Stimulated activated CD4-positive, alpha-beta T cell treated with anti-CD3 and anti-CD28 coated beads, Interleukin-2, amount 100 ng/mL, for 48 hours (primary cell): ENCODE results near the gene RTN4.
"Not testable (repeated sequence)": the region's sequence is repeated elsewhere in the genome, so short reads cannot be mapped to it uniquely, and the experiment has no call there.

Experiments used
- DNase-seq, 2 donors: peaks; one replicate each; pipeline ENCODE4 v3.0.0-alpha.2; 2020

The RTN4 gene

DNA sequence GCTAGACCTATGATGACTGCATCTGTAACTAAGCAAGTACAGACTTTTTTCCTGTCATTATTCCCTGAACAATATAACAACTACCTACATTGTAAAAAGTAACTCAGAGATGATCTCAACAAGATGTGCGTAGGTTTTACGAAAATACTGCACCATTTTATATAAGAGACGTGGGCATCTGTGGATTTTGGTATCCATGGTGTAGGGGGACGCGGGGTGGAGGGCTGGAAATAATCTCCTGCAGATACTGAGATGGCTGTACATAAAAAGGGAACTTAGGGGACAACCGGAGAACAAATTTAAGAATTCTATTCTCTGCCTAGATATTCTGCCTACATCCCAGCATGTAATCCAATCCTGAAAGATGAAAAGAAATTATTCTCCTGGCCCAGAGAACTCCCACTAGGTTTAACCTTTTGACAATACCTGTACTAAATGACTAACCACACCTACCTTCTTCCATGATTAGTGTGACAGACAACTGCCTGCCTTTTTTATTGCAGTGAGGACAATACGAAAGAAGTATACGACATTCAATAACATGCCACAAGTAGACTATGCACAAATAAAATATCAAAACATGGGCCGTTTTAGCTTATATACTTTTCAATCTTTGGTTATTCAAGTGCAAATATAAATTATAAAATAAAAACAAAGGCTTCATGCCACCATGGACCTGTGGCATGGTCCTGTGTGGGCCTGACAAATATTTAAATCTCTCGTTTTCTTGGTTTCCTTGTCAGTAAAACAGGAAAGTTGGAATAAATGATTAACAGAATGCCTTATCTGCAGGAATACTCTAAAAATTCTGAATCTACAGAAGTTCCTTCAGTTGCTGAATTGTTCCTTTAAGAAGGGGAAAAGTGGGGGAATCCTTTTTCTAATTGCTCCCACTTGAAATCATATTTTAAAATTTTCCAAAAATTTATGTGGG lies 46.3 kb downstream of the RTN4 start:
- DNase-seq, result no peak

DNA sequence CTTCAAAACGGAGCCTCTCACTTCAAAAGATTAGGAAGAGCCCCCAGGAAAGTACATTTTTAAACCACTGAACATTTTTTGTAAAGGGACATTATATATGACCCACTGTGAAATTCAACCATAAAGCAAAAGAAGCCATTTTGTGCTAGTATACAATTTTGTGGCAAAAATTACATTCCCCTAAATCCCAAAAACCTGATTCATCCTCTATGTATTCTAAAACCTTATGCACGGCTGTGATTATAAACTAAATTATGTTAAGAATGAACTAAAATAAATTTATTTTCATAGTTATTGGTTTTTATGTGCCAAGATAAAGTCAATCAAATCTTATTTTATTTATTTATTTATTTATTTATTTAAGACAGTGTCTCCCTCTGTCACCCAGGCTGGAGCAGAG lies 48.5 kb downstream of the RTN4 start:
- DNase-seq, result no peak

DNA sequence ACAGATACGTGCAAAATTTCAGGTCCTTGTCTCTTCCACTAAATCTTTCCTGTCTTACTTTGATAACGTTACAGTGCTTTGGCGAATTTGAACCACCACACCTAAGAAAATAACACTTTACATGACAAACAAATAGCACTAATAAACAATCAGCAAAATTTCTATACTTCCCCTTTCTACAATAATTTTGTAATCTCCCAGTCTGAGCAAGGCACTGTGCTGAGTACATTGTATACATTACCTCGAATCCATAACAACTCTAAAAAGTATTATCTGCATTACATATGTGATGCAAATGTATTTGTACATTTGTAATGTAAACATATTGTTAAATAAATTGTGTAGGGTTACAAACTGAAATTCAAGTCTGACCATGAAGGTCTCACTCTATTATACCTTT lies 49.9 kb downstream of the RTN4 start:
- no peak for DNase-seq

DNA sequence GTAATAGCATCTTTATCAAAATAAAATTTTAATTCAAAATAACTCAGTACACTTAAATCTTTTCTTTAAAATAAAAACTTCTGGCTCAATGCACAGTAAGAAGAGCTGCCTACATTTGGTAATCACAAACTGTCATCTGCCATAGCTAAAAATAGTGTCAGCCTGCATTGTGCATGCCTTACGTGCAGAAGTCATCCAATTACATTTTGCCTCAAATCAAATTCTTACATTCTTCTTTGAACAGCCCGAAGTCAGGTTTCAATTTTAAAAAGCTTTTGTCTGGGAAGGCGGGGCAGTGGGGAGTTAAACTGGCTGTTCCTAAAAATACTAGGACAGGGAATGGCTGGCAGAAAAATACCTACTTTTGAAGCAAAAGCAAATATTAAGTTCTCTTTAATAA lies 51.1 kb downstream of the RTN4 start:
- no peak for DNase-seq

DNA sequence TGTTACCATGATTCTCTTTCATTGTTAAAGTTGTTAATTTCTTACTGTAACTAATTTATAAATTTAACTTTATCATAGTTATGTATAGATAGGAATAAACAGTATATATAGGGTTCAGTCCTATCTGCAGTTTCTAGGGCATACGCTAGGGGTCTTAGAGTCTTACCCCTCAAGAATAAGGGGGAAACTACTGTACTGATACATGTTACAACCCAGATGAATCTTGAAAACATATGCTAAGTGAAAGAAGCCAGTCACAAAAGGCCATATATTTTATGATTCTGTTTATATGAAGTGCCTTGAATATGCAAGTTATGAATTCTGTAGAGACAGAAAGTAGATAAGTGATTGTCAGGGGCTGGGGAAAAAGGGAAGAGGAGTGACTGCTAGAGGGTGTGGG lies 52.4 kb downstream of the RTN4 start:
- DNase-seq, result no peak

DNA sequence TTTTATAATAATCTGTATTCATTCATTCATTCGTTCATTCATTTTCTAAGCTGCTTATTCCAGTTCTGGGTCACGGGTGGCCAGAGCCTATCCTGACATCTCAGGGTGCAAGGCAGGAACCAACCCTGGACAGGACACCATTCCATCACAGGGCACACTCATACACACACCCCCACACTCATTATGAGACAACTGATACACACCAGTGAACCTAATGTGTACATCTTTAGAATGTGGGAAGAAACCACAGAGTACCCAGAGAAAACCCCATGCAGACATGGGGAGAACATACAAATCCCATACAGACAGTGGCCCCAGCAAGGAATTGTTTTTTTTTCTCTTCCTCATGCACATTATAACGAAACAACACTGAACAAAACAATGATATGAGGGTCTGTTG lies 54.7 kb downstream of the RTN4 start:
- DNase-seq, result no peak

DNA sequence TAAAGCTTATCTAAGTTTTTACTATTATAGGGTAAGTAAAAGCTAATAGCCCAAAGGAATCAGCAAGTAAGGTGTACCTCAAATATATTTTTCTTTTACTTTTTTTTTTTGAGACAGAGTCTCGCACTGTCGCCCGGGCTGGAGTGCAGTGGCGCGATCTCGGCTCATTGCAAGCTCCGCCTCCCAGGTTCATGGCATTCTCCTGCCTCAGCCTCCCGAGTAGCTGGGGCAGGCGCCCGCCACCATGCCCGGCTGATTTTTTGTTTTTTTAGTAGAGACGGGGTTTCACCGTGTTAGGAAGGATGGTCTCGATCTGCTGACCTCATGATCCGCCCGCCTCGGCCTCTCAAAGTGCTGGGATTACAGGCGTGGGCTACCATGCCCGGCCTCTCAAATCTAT lies 59.6 kb downstream of the RTN4 start:
- DNase-seq, result not testable (repeated sequence)

DNA sequence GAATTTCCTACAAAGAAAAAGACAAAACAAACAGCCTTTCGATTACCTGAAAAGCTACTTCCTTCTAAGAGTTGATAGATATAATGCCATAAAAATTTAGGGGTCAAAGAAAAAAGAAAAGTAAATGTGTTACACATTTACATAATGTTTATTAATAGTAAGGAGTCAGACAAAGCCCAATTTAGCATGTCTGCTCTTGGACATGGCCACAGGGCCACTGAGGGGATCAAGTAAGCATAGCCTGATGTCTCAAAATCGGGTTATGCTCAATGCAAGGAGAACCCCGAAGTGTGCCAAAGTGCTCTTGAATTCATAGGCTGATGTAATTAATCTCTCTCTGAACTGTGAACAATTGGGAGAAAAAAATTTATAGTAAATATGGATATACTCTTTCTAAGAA lies 61.6 kb downstream of the RTN4 start:
- DNase-seq, result no peak

DNA sequence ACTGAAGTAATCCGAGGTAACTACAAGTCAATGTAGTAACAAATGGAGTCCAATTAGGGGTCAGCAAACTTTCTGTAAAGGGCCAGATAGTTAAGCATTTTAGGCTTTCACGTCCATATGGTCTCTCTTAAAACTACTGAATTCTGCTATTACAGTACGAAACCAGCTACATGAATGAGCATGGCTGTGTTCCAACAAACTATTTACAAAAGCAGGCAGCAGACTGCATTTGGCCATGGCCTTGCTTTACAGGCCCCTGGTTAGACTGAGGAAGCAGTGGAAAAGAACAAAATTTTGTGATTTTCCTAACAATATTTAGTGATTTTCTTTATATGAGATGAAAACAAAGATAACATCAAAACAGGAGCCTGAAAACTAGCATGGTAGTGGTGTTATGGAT lies 64.0 kb downstream of the RTN4 start:
- DNase-seq, result no peak

DNA sequence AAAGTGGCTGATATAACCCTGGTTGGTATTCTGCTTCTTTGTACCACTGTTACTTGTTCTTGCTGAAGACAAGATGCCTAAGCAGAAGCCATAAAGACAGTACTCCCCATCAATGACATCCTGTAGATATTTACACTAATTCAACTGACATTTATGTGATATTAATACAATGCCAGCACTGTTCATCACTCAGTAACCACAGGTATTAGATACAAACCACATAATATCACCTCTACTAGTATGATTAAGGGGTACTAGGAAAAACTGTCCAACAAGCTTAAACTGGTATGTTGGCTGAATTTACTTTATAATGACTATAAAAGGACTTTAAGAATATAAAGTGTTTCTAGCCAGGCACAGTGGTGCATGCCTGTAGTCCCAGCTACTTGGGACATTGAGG lies 65.8 kb downstream of the RTN4 start:
- no peak for DNase-seq

DNA sequence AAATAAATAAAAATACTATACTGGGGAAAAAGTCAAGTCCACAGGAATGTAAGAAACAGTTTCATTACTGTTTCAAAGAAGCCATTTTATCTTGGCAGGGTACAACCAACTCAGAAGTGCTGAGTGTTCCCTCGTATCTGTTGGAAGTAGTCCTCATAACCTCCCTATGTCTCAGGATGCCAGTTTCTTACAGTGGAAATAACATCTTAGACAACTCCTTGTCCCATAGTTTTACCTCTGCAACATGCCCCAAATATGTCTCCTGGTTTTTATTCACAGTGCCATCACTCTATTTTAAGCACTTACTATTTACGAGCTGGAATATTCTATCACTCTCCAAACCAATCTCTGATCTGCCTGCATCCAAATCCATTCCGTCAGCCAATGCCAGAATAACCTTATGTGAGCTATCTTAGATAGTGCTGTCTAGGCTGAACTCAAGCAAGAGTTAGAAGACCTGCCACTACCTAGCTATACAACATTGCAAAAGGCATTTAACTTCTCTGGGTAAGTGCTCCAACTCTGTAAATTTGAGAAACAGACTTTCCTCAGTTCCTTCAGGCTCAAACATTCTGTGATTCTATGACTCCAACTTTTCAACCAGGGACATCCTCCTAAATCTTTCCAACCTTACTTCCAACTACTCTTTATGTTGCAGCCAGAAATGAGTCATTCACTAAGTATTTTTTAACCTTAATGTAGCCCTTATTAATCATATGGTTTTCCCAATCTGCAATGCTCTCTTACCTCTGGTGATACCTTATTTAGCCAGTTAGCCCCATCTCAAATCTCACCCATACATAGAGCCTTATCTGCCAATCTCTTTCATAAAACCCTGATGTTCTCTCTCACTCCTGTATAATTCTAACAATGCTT lies 66.7 kb downstream of the RTN4 start:
- DNase-seq, result no peak

DNA sequence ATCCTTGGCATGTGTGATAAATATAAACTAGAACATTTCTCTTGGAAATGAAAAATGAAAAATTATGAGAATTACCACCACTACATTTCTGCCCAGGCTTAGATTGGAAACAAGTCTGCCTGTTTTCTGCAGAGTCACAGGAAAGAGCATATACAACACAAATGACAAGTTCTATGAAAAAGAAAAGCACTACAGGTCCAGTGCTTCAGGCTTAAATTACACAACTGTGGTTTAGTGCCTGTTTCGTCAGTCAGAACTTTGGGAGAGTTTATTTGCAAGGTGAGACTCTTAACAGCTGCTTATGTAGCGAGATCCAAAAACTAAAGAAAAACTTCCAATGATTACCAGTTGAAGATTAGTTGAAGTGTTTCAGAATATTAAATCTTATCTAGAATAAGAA lies 68.9 kb downstream of the RTN4 start:
- DNase-seq, result no peak

DNA sequence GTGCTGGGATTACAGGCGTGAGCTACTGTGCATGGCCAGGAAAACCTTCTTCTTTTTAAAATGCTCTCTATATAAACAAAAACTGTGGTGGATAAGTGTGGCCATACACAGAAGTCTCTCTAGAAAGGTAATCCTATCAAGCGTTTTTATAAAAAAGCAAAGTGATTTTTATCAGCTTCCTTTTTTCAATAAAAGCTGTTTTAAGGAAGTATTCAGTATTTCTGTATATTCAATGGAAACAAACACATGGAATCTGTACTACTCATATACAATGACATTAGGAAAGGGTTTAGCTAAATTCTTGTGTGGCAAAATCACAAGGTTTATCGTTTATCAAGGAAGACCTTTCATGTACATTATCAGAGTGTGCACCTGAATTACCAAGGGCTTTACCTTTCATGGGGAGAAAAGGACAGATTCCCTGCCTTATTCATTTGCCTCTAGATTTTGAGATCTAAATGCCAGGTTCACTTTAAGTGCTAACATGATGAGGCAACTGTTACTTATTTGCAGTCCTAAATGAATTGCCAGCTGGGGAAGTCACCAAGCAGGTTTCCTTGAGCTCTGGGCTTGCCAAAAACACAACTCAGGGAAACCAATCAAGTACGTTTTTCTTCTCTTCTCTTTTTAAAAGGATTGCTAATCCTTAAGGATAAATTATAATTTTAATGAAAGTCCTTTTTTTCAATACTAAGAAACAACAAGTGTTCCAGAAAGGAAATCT lies 70.8 kb downstream of the RTN4 start:
- DNase-seq, result no peak

DNA sequence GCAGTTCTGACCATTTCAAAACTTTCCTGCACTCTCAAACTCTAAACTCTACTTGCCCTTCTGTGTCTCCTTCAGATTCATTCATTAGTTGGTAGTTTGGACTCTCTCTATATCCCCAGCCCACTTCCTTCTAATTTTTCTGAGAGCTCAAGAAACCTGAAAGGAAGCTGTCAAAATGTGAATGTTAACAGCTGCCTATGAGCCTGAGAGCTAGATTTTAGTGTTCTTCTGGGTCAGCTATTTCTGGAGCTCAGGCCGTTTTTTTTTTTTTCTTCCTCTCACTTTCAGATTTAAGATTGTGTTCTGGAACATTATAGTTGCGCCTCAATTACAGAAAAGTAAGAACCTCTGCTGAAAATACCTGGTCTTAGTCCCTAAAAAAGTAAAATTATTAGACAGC lies 73.1 kb downstream of the RTN4 start:
- DNase-seq, result no peak

DNA sequence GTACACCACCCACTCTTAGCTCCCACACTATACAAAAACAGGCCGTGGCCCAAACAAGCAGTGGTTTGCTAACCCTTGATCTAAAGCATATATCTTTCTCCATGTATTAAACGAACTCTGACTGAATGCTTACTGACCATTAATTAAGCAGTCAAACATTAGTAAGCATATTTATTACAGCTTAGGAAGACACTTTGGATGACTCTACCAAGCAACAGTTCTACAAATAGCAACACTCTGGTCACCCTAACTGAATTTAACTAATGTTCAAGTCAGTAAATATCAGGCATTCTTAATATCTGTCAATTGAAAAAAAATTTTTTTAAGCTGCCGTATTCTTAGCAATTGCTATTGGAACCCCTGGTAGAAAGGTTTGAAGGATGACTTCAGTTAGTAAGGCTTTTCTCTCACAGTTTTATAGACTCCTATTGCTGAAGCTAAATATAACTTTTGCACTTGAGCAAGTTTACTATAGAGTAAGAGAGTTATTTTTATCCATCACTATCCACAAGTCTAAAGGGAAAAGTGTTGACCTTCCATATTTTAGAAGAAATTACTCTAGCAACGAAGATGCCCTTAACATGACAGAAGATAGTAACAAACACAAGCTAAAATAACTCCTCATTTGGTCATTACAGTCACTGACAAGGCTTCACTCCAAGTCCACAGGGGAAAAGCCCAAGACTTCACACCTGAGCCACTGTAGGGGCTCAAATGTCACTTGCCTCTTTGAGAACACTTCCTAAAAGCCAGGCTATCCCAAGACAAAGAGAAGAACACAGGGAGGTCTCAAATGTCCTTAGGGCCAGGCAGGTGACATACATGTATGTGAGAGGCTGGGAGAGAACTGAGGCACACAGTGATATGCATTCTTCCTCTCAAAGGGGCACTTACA lies 74.4 kb downstream of the RTN4 start:
- no peak for DNase-seq

DNA sequence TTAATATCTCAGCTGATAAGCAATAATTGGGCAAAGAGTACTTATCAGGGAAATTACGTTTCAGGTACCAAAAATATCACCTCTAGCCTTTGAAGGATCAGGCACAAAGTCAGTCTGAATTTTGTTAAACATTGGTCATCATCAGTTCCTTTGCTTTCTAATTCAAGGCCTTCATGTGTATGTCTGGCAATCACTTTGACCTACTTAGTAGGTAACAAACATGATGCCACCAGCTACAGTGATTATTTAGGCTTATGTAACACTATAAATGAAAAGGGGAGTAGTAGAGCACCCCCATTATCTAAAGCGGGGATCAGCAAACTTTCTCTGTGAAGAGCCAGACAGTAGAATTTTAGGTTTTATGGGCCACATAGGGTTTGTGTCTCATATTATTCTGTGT lies 75.1 kb downstream of the RTN4 start:
- no peak for DNase-seq

DNA sequence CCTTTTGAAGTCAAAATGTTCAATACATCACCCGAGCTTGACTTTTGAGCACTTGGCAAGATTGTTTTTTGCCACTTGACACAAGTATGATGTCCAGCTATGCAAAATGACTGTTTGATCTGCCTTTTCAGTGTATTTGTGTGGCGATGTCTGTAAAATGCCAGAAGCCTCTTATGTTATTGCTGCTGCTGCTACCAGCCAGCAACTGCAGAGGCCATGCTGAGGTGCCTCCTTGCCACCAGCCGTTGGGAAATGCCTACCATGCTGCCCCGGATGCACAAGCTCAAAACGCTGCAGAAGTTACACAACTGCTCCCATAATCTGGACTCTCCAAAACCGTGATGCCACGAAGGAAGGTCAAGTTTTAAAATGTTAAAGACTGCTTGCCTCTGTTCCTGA lies 80.3 kb downstream of the RTN4 start:
- no peak for DNase-seq

DNA sequence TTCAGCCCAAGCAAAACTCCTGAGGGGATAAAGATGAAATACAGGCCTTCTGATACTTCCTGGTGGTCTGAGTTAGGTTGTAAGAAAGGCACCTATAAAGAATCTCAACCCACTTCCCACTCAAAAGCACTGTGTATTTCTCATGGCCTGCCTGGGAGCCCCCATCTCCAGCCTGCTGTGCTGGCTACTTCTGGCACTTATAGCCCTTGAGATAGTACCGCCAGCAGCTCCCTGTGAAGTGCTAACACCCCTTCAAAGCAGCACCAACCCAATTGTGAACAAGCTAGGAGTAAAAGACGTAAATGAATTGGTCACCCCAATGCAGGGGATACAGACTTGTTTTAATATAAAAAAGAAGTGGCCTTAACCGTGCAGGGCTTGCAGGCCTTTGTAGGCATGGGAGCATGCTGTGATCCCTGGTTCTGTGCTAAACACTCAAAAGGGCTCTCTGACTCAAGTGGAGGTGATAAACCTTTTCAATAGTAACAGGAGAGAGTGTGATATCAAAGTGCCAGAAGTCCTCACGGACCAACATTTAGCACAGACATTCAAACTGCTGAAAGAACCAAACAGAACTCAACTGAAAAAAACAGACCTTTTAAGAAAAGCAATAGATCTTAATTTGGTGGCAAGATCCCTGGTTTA lies 80.8 kb downstream of the RTN4 start:
- no peak for DNase-seq

DNA sequence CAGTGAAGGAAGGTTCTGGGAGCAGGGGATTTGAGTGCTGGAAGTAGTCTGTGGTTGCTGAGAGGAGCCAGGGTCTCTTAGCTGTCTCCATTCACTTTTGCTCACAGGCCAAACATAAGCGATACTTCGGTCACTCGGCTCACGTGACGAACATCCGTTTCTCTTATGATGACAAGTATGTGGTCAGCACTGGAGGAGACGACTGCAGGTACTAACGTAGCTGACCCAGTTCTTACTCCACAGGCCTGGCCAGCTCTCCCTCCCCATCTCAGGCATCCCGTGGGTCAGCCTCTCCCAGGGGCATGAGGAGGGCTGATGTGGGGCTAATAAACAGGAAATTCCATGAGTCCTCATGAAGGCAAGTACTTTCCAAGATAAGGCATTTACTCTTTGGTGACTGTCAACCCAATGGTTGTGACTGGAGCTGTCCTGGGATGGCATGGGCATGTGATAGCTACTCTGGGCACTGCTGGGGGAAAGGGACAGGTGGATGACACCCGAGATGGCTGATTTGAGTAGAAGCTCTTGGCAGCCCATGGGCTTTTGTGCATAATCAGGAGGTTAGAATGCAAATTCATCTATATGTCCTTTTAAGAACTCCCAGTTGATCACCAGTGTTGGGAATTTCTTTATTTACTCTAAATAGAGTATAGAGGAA lies 81.6 kb downstream of the RTN4 start:
- DNase-seq, result no peak

DNA sequence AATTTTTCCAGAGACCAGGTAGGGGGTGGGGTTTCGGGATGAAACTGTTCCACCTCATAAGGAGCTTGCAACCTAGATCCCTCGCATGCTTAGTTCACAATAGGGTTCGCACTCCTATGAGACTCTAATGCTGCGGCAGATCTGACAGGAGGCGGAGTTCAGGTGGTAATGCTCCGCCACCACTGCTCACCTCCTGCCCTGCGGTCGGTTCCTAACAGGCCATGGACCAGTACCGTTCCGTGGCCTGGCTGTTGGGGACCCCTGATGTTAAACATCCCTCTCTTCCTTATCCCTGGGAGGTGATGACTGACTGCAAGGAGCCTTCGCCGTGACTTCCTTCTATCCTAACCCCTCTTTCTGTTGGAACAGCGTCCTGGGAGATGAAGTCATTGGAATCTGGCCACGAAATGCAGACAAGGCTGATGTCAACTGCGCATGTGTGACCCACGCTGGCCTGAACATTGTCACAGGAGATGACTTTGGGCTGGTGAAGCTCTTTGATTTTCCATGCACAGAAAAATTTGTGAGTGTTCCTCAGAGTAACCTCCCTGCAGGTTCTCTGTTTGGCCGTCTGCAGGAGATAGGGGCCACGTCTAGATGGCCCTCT lies 82.4 kb downstream of the RTN4 start:
- no peak for DNase-seq

DNA sequence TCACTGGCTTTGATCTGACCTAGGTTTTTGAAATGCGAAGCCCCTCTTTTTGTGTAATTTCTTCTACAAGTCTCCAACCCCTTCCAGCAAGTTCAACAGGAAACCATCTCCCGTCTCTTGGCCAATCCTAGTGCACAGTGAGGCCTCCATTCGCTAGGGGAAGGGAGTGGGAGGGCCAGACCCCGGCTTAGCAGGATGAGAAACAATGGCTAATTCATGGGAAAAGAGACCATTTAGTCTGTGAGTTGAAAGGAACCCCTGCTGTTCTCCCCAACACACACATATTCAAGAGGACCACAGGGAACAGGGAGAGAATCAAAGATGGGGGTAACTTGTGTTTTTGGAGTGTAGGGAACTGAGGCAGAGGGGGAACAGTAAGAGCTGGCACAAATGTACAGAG lies 83.0 kb downstream of the RTN4 start:
- no peak for DNase-seq
